ENCODE data around the gene SFRP4.

Gene SFRP4

GRCh38 chr7:37893359-37893758 is 23.3 kb downstream of the SFRP4 start:
- no peak for TF ChIP-seq REST (IDR thresholded peaks at IDR 0.05; ENCODE audit: low read depth)
- TF ChIP-seq CREB1 (IDR thresholded peaks at IDR 0.05; ENCODE audit: low read depth), result no peak
- TF ChIP-seq TCF12 (IDR thresholded peaks at IDR 0.05; ENCODE audit: low read depth), result no peak
- no peak for TF ChIP-seq TEAD4 (IDR thresholded peaks at IDR 0.05)
- no peak for TF ChIP-seq TAF1 (IDR thresholded peaks at IDR 0.05; ENCODE audit: low read depth)
- no peak for TF ChIP-seq EP300 (IDR thresholded peaks at IDR 0.05; ENCODE audit: borderline replicate concordance)
- TF ChIP-seq RAD21 (IDR thresholded peaks at IDR 0.05; ENCODE audit: low read depth), result no peak
- no peak for TF ChIP-seq MAX (IDR thresholded peaks at IDR 0.05)
- TF ChIP-seq YY1 (IDR thresholded peaks at IDR 0.05; ENCODE audit: low read depth), result no peak
- TF ChIP-seq NFIC (IDR thresholded peaks at IDR 0.05), result no peak
- TF ChIP-seq USF1 (IDR thresholded peaks at IDR 0.05), result no peak
- TF ChIP-seq ZBTB7A (IDR thresholded peaks at IDR 0.05; ENCODE audit: low read depth), result no peak
- TF ChIP-seq FOXM1 (IDR thresholded peaks at IDR 0.05; ENCODE audit: borderline replicate concordance, low read depth), result no peak
- no peak for TF ChIP-seq CEBPB (IDR thresholded peaks at IDR 0.05)

- TF ChIP-seq USF1 (IDR thresholded peaks at IDR 0.05) (no peak), NFIC (IDR thresholded peaks at IDR 0.05) (no peak), MAX (IDR thresholded peaks at IDR 0.05) (no peak), CREB1 (IDR thresholded peaks at IDR 0.05; ENCODE audit: low read depth) (no peak), ZBTB7A (IDR thresholded peaks at IDR 0.05; ENCODE audit: low read depth) (no peak), TCF12 (IDR thresholded peaks at IDR 0.05; ENCODE audit: low read depth) (no peak), TEAD4 (IDR thresholded peaks at IDR 0.05) (no peak), REST (IDR thresholded peaks at IDR 0.05; ENCODE audit: low read depth) (no peak), YY1 (IDR thresholded peaks at IDR 0.05; ENCODE audit: low read depth) (no peak), FOXM1 (IDR thresholded peaks at IDR 0.05; ENCODE audit: borderline replicate concordance, low read depth) (no peak), CEBPB (IDR thresholded peaks at IDR 0.05) (no peak), EP300 (IDR thresholded peaks at IDR 0.05; ENCODE audit: borderline replicate concordance) (no peak), RAD21 (IDR thresholded peaks at IDR 0.05; ENCODE audit: low read depth) (no peak), TAF1 (IDR thresholded peaks at IDR 0.05; ENCODE audit: low read depth) (no peak)
These were observed 34.5 kb downstream of the SFRP4 start for GRCh38 chr7:37882086-37882485.

Measured in Ishikawa (cell line).